Spleen (tissue), 11 donors: ENCODE measurements around the gene SRGAP1. TPM values are rescaled to one million over a fixed set of nuclear protein-coding genes. Genes with fewer than 3 reads are reported as not detected.

Source experiments
- DNase-seq: peaks from one replicate; pipeline ENCODE4 v3.0.0-alpha.2; 2020
- H3K27ac ChIP-seq, 8 donors: fragments of 200-600 bp; sonication (generic) in 7 of 8; 1 replicate in 4 of 8; 2 replicates in 4 of 8; pipeline versions ENCODE4 v1.5.0 to v1.8.0; 2016 to 2021; ENCODE audit warnings: inconsistent platforms in 4 of 8, mild to moderate bottlenecking in 4 of 8, moderate library complexity in 1 of 8
- H3K27me3 ChIP-seq, 7 donors: fragments of 200-600 bp; sonication (generic) in 6 of 7; replicated peaks in 1 of 7; 1 replicate in 4 of 7; 2 replicates in 3 of 7; pipeline versions ENCODE4 v1.5.0 to v1.8.0; 2016 to 2021; ENCODE audit warnings: inconsistent platforms in 3 of 7, mild to moderate bottlenecking in 1 of 7
- H3K36me3 ChIP-seq, 6 donors: fragments of 200-600 bp; sonication (generic) in 5 of 6; 1 replicate in 4 of 6; 2 replicates in 2 of 6; pipeline versions ENCODE4 v1.5.0 to v1.8.0; 2016 to 2021; ENCODE audit warnings: inconsistent platforms in 2 of 6
- H3K4me1 ChIP-seq, 6 donors: fragments of 200-600 bp; sonication (generic) in 5 of 6; 1 replicate in 3 of 6; 2 replicates in 3 of 6; pipeline versions ENCODE4 v1.5.0 to v1.8.0; 2016 to 2021; ENCODE audit warnings: inconsistent platforms in 3 of 6
- H3K4me3 ChIP-seq, 8 donors: fragments of 200-600 bp; sonication (generic) in 7 of 8; 1 replicate in 4 of 8; 2 replicates in 4 of 8; pipeline versions ENCODE4 v1.5.0 to v1.8.0; 2016 to 2021; ENCODE audit warnings: inconsistent platforms in 4 of 8, mild to moderate bottlenecking in 4 of 8, moderate library complexity in 2 of 8
- H3K9me3 ChIP-seq, 8 donors: fragments of 200-600 bp; sonication (generic) in 7 of 8; 1 replicate in 4 of 8; 2 replicates in 4 of 8; pipeline versions ENCODE4 v1.5.0 to v1.8.0; 2016 to 2021; ENCODE audit warnings: inconsistent platforms in 4 of 8
- CTCF ChIP-seq, 11 experiments: fragments of 200-600 bp in 7 of 11; fragments of 450-650 bp in 4 of 11; sonication (generic) in 4 of 11; IDR thresholded peaks in 8 of 11; conservative IDR thresholded peaks in 3 of 11; 1 replicate in 7 of 11; 2 replicates in 4 of 11; pipeline versions ENCODE4 v1.4.0 to v1.8.0; 2016 to 2021; ENCODE audit warnings: antibody characterized with exemption in 11 of 11, inconsistent platforms in 4 of 11, mild to moderate bottlenecking in 1 of 11
- POLR2A ChIP-seq, 3 donors: fragments of 450-650 bp; IDR thresholded peaks; one replicate each; pipeline ENCODE4 v1.5.1; 2017; ENCODE audit warnings: antibody characterized with exemption in 3 of 3, mild to moderate bottlenecking in 1 of 3
- POLR2AphosphoS5 ChIP-seq, 3 donors: sonication (generic); formaldehyde crosslinking; IDR thresholded peaks; one replicate each; pipeline ENCODE4 v1.5.1; 2017; ENCODE audit warnings: antibody characterized with exemption in 3 of 3
- WGBS, 5 donors: extraction: QIAGEN DNeasy Blood & Tissue Kit in 3 of 5; methylation state at CpG; one replicate each; pipeline versions ENCODE4 v1.1.5 to v1.1.7; 2013 to 2018; 5-methylcytosine and 5-hydroxymethylcytosine counted together
- intact Hi-C: fragments of 100-400 bp; cut with DNase I; formaldehyde crosslinking; loops from one replicate; pipeline ENCODE4 v1.15.0; 2023; ENCODE audit warnings: low total_unique reads
- polyA plus RNA-seq, 3 donors: library from polyadenylated mRNA; stranded (reverse); fragments of 200-250 nt; gene quantifications; one replicate each; pipeline ENCODE4 v1.2.1, GENCODE V29; 2013
- total RNA-seq, 7 donors: library from RNA; depleted of rRNA in 3 of 7; stranded (reverse); fragments of >200 nt in 3 of 7; fragmentation: NEBNext Ultra II Directional in 4 of 7; extraction: Animal tissue kit (Norgen Biotek cat#: 25700) in 4 of 7; gene quantifications; one replicate each; pipeline versions ENCODE4 v1.1.0 to v1.2.1, GENCODE V29; 2016 to 2021
- donor health status: healthy with polysubstance abuse.
- donor health status: DM: no; HTN: no; CAD: no; lungs with moderate emphysema.
- donor health status: DM: no; HTN: no; CAD: no.
- donor health status: Bipolar disorder and iron deficiency.
- donor health status: healthy.
- donor health status: DM: no; HTN: no; CAD: no.
- donor health status: DM: yes; HTN: yes; CAD: no.

Gene SRGAP1
- total and polyA plus RNA-seq, 10 donors: 0.37 to 20.1 (median 13.4) TPM

- no peak overlapping the region for H3K4me3 ChIP-seq
- intact Hi-C loops: no loop called here
- DNase-seq: no peak
- H3K4me1 ChIP-seq: no peaks in the 10 kb centered on the region
- WGBS, 5 donors: 92 to 98% (median 96%) methylated on average over 1 of the region's 1 CpG
- no peak for TF ChIP-seq POLR2A (IDR thresholded peaks at IDR 0.05)
- no peak for TF ChIP-seq CTCF (IDR thresholded peaks at IDR 0.05 in 8 of 11, conservative IDR thresholded peaks at IDR 0.05 in 3 of 11)
- TF ChIP-seq POLR2AphosphoS5 (IDR thresholded peaks at IDR 0.05): no peak
- H3K27me3 ChIP-seq: no peaks in the 10 kb centered on the region
- H3K36me3 ChIP-seq: peaks cover 0 to 22% (median 2%) of the 10 kb centered on the region in 6 donors
- peaks cover 0 to 12% (median 5%) of the 10 kb centered on the region in 8 donors for H3K9me3 ChIP-seq
- H3K27ac ChIP-seq: no peak overlapping the region
These were observed 294.5 kb downstream of the SRGAP1 start for GRCh38 chr12:64139021-64139420.

- 92 to 96% (median 94%) methylated on average over 7 of the region's 7 CpGs for WGBS, 5 donors
- no peak for TF ChIP-seq CTCF (IDR thresholded peaks at IDR 0.05 in 8 of 11, conservative IDR thresholded peaks at IDR 0.05 in 3 of 11)
- TF ChIP-seq POLR2AphosphoS5 (IDR thresholded peaks at IDR 0.05): no peak
- no peak for TF ChIP-seq POLR2A (IDR thresholded peaks at IDR 0.05)
- no peaks in the 10 kb centered on the region for H3K27me3 ChIP-seq
- H3K36me3 ChIP-seq: peaks cover 0 to 17% (median 2%) of the 10 kb centered on the region in 6 donors
- H3K4me1 ChIP-seq: no peaks in the 10 kb centered on the region
- no peak overlapping the region for H3K4me3 ChIP-seq
- intact Hi-C loops: no loop called here
- no peak for DNase-seq
- H3K9me3 ChIP-seq: peaks cover 0 to 6% (median 0%) of the 10 kb centered on the region in 8 donors
- no peak overlapping the region for H3K27ac ChIP-seq
These were observed 297.9 kb downstream of the SRGAP1 start for GRCh38 chr12:64142382-64142781.

DNA sequence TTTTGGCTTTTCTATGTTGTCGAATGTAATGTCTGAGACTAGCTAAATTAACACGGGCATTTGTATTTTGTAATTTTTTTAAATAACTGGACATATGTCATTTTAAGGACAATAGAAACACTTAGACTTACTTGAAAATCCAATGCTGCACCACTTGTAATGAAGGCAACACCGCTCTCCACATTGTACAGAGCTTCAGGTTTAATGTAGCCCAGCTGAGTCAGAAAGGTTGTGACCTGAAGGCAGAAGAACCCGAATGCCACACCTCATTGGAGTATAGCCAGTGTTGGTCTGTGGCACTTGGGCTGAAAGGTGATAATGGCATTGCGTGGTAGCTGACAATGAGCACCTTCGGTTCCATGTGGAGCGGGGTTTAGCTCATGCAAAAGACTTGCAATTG, 298.3 kb downstream of the SRGAP1 start:
- no peak for TF ChIP-seq POLR2A (IDR thresholded peaks at IDR 0.05)
- no peak for TF ChIP-seq POLR2AphosphoS5 (IDR thresholded peaks at IDR 0.05)
- TF ChIP-seq CTCF (IDR thresholded peaks at IDR 0.05 in 8 of 11, conservative IDR thresholded peaks at IDR 0.05 in 3 of 11): no peak
- no peaks in the 10 kb centered on the region for H3K4me1 ChIP-seq
- intact Hi-C loops: no loop called here
- H3K27ac ChIP-seq: no peak overlapping the region
- H3K9me3 ChIP-seq: peaks cover 0 to 6% (median 0%) of the 10 kb centered on the region in 8 donors
- peaks cover 0 to 17% (median 2%) of the 10 kb centered on the region in 6 donors for H3K36me3 ChIP-seq
- H3K4me3 ChIP-seq: no peak overlapping the region
- no peak for DNase-seq
- WGBS, 5 donors: 92 to 95% (median 95%) methylated on average over 7 of the region's 7 CpGs
- H3K27me3 ChIP-seq: no peaks in the 10 kb centered on the region

- no peak overlapping the region for H3K4me3 ChIP-seq
- H3K9me3 ChIP-seq: no peaks in the 10 kb centered on the region
- no peak overlapping the region for H3K27ac ChIP-seq
- intact Hi-C loops: no loop called here
- no peak for TF ChIP-seq POLR2A (IDR thresholded peaks at IDR 0.05)
- TF ChIP-seq POLR2AphosphoS5 (IDR thresholded peaks at IDR 0.05): no peak
- no peak for TF ChIP-seq CTCF (IDR thresholded peaks at IDR 0.05 in 8 of 11, conservative IDR thresholded peaks at IDR 0.05 in 3 of 11)
- no peak for DNase-seq
- H3K36me3 ChIP-seq: peaks cover 0 to 17% (median 2%) of the 10 kb centered on the region in 6 donors
- no peaks in the 10 kb centered on the region for H3K4me1 ChIP-seq
- 95 to 97% (median 96%) methylated on average over 5 of the region's 5 CpGs for WGBS, 5 donors
- H3K27me3 ChIP-seq: no peaks in the 10 kb centered on the region
These were observed 300.7 kb downstream of the SRGAP1 start for GRCh38 chr12:64145226-64145625.
